Neutrophil (primary cell): ENCODE data around the gene AHNAK.

Experiments used
- H3K27ac ChIP-seq: fragments of 200-600 bp; sonication (generic); 2 replicates; pipeline ENCODE4 v1.5.1; 2016; ENCODE audit warnings: mild to moderate bottlenecking, moderate library complexity
- H3K27me3 ChIP-seq: fragments of 200-600 bp; sonication (generic); 2 replicates; pipeline ENCODE4 v1.6.0; 2016; ENCODE audit warnings: mild to moderate bottlenecking
- H3K36me3 ChIP-seq: fragments of 200-600 bp; sonication (generic); 2 replicates; pipeline ENCODE4 v1.5.1; 2017
- H3K4me1 ChIP-seq, 2 experiments: fragments of 200-600 bp in 1 of 2; sonication (generic) in 1 of 2; 1 replicate in 1 of 2; 2 replicates in 1 of 2; pipeline versions ENCODE4 v1.5.1 to v1.6.1; 2013 to 2016; ENCODE audit warnings: low read depth in 1 of 2, low read length in 1 of 2, mild to moderate bottlenecking in 1 of 2, moderate library complexity in 1 of 2; ENCODE audit not compliant: control insufficient read depth in 1 of 2, insufficient read depth in 1 of 2
- H3K4me3 ChIP-seq, 2 experiments: fragments of 200-600 bp in 1 of 2; sonication (generic) in 1 of 2; 1 replicate in 1 of 2; 2 replicates in 1 of 2; pipeline ENCODE4 v1.5.1; 2013 to 2016; ENCODE audit warnings: low read depth in 1 of 2, low read length in 1 of 2, mild to moderate bottlenecking in 1 of 2, moderate library complexity in 1 of 2
- H3K9me3 ChIP-seq: fragments of 200-600 bp; sonication (generic); 2 replicates; pipeline ENCODE4 v1.5.1; 2016
- TF ChIP-seq, protein P1 (sequence below): fragments of 200-600 bp; sonication (generic); IDR thresholded peaks from 2 replicates; pipeline ENCODE4 v1.5.1; 2016; ENCODE audit warnings: antibody characterized with exemption

AHNAK gene

DNA sequence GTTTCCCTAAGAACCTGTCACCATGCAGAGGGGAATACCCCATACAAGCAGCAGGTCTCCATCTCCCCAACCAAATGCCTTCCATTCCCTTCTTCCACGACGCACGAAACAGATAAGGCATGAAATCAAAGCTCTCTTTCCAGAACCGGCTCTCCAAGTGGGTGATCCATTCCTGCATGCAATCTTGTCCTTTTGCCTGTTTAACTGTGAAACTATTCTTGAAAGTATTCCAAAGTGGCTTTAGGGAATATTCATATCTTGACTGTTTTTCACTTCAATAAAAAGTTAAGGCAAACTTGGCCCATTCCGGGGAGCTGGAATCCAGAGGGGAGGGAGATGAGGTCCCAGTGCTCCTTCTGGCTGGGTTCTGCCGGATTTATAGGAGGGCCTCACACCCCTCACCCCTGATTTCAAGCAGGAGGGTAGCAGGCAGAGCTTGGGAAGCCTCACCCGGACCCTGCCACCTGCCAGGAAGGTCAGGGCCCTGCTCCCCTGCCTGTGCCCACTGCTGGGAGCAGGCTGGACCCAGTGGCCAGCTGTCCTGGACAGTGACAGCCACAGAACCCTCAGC lies 66.9 kb downstream of the AHNAK start:
- no peaks in the 10 kb centered on the region for H3K27me3 ChIP-seq
- no peaks in the 10 kb centered on the region for H3K36me3 ChIP-seq
- no peak overlapping the region for H3K27ac ChIP-seq
- no peak overlapping the region for H3K4me3 ChIP-seq
- TF ChIP-seq, protein P1, sequence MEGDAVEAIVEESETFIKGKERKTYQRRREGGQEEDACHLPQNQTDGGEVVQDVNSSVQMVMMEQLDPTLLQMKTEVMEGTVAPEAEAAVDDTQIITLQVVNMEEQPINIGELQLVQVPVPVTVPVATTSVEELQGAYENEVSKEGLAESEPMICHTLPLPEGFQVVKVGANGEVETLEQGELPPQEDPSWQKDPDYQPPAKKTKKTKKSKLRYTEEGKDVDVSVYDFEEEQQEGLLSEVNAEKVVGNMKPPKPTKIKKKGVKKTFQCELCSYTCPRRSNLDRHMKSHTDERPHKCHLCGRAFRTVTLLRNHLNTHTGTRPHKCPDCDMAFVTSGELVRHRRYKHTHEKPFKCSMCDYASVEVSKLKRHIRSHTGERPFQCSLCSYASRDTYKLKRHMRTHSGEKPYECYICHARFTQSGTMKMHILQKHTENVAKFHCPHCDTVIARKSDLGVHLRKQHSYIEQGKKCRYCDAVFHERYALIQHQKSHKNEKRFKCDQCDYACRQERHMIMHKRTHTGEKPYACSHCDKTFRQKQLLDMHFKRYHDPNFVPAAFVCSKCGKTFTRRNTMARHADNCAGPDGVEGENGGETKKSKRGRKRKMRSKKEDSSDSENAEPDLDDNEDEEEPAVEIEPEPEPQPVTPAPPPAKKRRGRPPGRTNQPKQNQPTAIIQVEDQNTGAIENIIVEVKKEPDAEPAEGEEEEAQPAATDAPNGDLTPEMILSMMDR: no peak
- H3K9me3 ChIP-seq: no peaks in the 10 kb centered on the region
- H3K4me1 ChIP-seq: no peaks in the 10 kb centered on the region

- Histone ChIP-seq H3K4me3 (no peak overlapping the region), H3K27ac (no peak overlapping the region), H3K9me3 (no peaks in the 10 kb centered on the region), H3K4me1 (no peaks in the 10 kb centered on the region), H3K36me3 (no peaks in the 10 kb centered on the region), H3K27me3 (no peaks in the 10 kb centered on the region)
- TF ChIP-seq, protein P1: no peak
Measured at GRCh38 chr11:62477927-62478326, 68.7 kb downstream of the AHNAK start.

- Histone ChIP-seq H3K27ac (no peak overlapping the region), H3K9me3 (no peaks in the 10 kb centered on the region), H3K27me3 (no peaks in the 10 kb centered on the region), H3K4me3 (no peak overlapping the region), H3K4me1 (no peaks in the 10 kb centered on the region), H3K36me3 (no peaks in the 10 kb centered on the region)
- TF ChIP-seq, protein P1: no peak
Measured at GRCh38 chr11:62472063-62472884, 74.3 kb downstream of the AHNAK start.

DNA sequence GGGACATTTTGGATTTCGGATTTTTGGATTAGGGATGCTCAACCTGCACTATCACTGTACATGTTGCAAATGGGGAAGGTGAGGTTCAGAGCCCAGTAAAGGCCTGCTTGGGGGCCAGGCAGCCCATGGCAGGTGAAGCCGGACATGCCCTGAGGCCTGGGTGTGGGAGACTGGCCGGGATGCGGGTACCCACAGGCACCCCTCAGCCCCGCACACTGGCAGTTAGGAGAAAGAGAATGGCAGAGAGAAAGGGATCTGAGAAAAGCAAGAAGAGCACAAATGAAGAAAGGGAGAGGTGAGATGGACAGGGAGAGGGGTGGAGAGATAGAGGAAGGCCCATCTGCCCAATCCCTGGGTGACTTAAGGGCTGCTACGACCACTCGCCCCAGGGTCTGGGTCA lies 75.0 kb downstream of the AHNAK start:
- H3K9me3 ChIP-seq: no peaks in the 10 kb centered on the region
- no peaks in the 10 kb centered on the region for H3K4me1 ChIP-seq
- no peak overlapping the region for H3K27ac ChIP-seq
- H3K4me3 ChIP-seq: no peak overlapping the region
- H3K36me3 ChIP-seq: no peaks in the 10 kb centered on the region
- no peaks in the 10 kb centered on the region for H3K27me3 ChIP-seq
- TF ChIP-seq, protein P1: no peak

DNA sequence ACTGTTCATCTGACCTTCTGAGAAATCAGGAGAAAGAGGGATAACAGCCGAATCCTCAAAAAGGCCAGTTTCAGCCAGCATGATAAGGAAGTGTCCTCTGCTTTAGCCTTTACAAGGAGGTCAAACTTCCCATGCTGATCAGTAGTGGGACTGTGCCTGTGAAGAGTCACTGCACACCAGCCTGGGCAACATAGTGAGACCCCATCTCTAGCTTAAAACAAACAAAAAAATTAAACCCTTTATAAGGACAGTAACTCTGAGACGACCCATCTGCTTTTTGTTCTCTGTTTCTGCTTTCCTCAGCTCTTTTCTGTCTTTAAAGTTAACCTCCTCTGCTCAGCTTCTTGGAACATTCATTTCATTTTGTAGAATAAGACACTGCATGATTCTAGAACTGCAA lies 78.0 kb downstream of the AHNAK start:
- Histone ChIP-seq H3K36me3 (no peaks in the 10 kb centered on the region), H3K27ac (no peak overlapping the region), H3K4me3 (no peak overlapping the region), H3K9me3 (no peaks in the 10 kb centered on the region), H3K4me1 (no peaks in the 10 kb centered on the region), H3K27me3 (no peaks in the 10 kb centered on the region)
- TF ChIP-seq, protein P1: no peak
